Ishikawa (cell line): ENCODE data around the gene CHRDL2.

ENCODE experiments used
- CEBPB ChIP-seq: IDR thresholded peaks from 2 replicates; pipeline ENCODE4 v1.6.1; 2012
- CREB1 ChIP-seq: IDR thresholded peaks from 2 replicates; pipeline ENCODE4 v1.6.1; 2012; ENCODE audit warnings: low read depth
- EP300 ChIP-seq: IDR thresholded peaks from 2 replicates; pipeline ENCODE4 v1.6.1; 2012; ENCODE audit warnings: borderline replicate concordance
- FOXM1 ChIP-seq: IDR thresholded peaks from 2 replicates; pipeline ENCODE4 v1.6.1; 2012; ENCODE audit warnings: low read depth, borderline replicate concordance
- NFIC ChIP-seq: IDR thresholded peaks from 2 replicates; pipeline ENCODE4 v1.6.1; 2012
- RAD21 ChIP-seq: IDR thresholded peaks from 2 replicates; pipeline ENCODE4 v1.6.1; 2012; ENCODE audit warnings: low read depth
- REST ChIP-seq: IDR thresholded peaks from 2 replicates; pipeline ENCODE4 v1.6.1; 2012; ENCODE audit warnings: low read depth, mild to moderate bottlenecking
- TAF1 ChIP-seq: IDR thresholded peaks from 2 replicates; pipeline ENCODE4 v1.6.1; 2012; ENCODE audit warnings: low read depth, mild to moderate bottlenecking
- TCF12 ChIP-seq: IDR thresholded peaks from 2 replicates; pipeline ENCODE4 v1.6.1; 2012; ENCODE audit warnings: low read depth
- USF1 ChIP-seq: IDR thresholded peaks from 2 replicates; pipeline ENCODE4 v1.6.1; 2012
- YY1 ChIP-seq: IDR thresholded peaks from 2 replicates; pipeline ENCODE4 v1.6.1; 2012; ENCODE audit warnings: low read depth
- ZBTB7A ChIP-seq: IDR thresholded peaks from 2 replicates; pipeline ENCODE4 v1.6.1; 2012; ENCODE audit warnings: low read depth
- TF ChIP-seq, protein P1 (sequence below): IDR thresholded peaks from 2 replicates; pipeline ENCODE4 v1.6.1; 2012

GRCh38 chr11:74691755-74692154, 39.5 kb downstream of the CHRDL2 start:
- TF ChIP-seq CEBPB (no peak), RAD21 (no peak), FOXM1 (no peak), YY1 (no peak), EP300 (no peak), USF1 (no peak), NFIC (no peak), REST (no peak), ZBTB7A (no peak), TAF1 (no peak), TCF12 (no peak), CREB1 (no peak)
- TF ChIP-seq, protein P1, sequence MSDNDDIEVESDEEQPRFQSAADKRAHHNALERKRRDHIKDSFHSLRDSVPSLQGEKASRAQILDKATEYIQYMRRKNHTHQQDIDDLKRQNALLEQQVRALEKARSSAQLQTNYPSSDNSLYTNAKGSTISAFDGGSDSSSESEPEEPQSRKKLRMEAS = no peak
